NCI-H187 (cell line): ENCODE measurements around the gene CEBPE.
"Not testable (repeated sequence)": the region's sequence is repeated elsewhere in the genome, so short reads cannot be mapped to it uniquely, and the experiment has no call there.

Experiments used
- DNase-seq, 2 experiments: peaks; one replicate each; lab custom pipeline; 2025; lab: John Stamatoyannopoulos, UW

CEBPE gene

GRCh38 chr14:23121361-23121771, 2.3 kb upstream of the CEBPE start:
- DNase-seq: no peak

GRCh38 chr14:23120541-23121251, 1.6 kb upstream of the CEBPE start:
- DNase-seq: peak; percentile 33 to 66

- DNase-seq: no peak
These were observed 590 bp upstream of the CEBPE start for GRCh38 chr14:23119363-23120327.

- no peak for DNase-seq
These were observed 1.6 kb downstream of the CEBPE start for GRCh38 chr14:23117371-23118020.

GRCh38 chr14:23115918-23116317, 3.1 kb downstream of the CEBPE start:
- no peak for DNase-seq

GRCh38 chr14:23115039-23115731, 3.9 kb downstream of the CEBPE start:
- DNase-seq: no peak

GRCh38 chr14:23114669-23115038, 4.4 kb downstream of the CEBPE start:
- DNase-seq: no peak

- DNase-seq: no peak
These were observed 5.0 kb downstream of the CEBPE start for GRCh38 chr14:23114120-23114458.

- DNase-seq: no peak
These were observed 5.5 kb downstream of the CEBPE start for GRCh38 chr14:23113431-23114119.

- DNase-seq: no peak
These were observed 6.5 kb downstream of the CEBPE start for GRCh38 chr14:23112359-23113178.

- DNase-seq: no peak
These were observed 8.3 kb downstream of the CEBPE start for GRCh38 chr14:23110579-23111365.

- no peak for DNase-seq
These were observed 9.3 kb downstream of the CEBPE start for GRCh38 chr14:23109769-23110168.

- not testable (repeated sequence) for DNase-seq
These were observed 10.9 kb downstream of the CEBPE start for GRCh38 chr14:23108169-23108568.

- DNase-seq: not testable (repeated sequence)
These were observed 11.4 kb downstream of the CEBPE start for GRCh38 chr14:23107620-23108019.

GRCh38 chr14:23106747-23107045, 12.4 kb downstream of the CEBPE start:
- DNase-seq: no peak

GRCh38 chr14:23105348-23105824, 13.7 kb downstream of the CEBPE start:
- DNase-seq: no peak

GRCh38 chr14:23104591-23105347, 14.3 kb downstream of the CEBPE start, which contains the start of gene CIROP:
Gene CIROP (minus strand): TSS chr14:23104989. CDS start chr14:23104920, 69 bp downstream.
- DNase-seq: no peak

GRCh38 chr14:23104070-23104590, 14.9 kb downstream of the CEBPE start:
- no peak for DNase-seq

GRCh38 chr14:23103581-23103980, 15.5 kb downstream of the CEBPE start:
- no peak for DNase-seq
